H1 (cell line): ENCODE results near the gene MRPS25. TPM values are rescaled to one million over a fixed set of nuclear protein-coding genes. Genes with fewer than 3 reads are reported as not detected.

Experiments used
- CHD1 ChIP-seq: IDR thresholded peaks from 2 replicates; pipeline ENCODE4 v1.6.1; 2012; ENCODE audit warnings: low read depth, low read length, improper control_type of control experiment
- CTBP2 ChIP-seq: IDR thresholded peaks from 2 replicates; pipeline ENCODE4 v1.7.0; 2011; ENCODE audit warnings: borderline replicate concordance, mild to moderate bottlenecking, moderate library complexity, mixed read lengths, low read length; ENCODE audit not compliant: insufficient read depth, insufficient read length
- GABPA ChIP-seq: IDR thresholded peaks from 2 replicates; pipeline ENCODE4 v1.6.1; 2011; ENCODE audit warnings: mild to moderate bottlenecking, low read length, moderate library complexity, borderline replicate concordance; ENCODE audit not compliant: insufficient read depth
- SIRT6 ChIP-seq: IDR thresholded peaks from one replicate; pipeline ENCODE4 v1.7.1; 2012; ENCODE audit warnings: low read length, inconsistent platforms
- polyA plus RNA-seq, 7 experiments: library from polyadenylated mRNA; depleted of rRNA in 3 of 7; stranded (reverse) in 5 of 7; unstranded in 2 of 7; fragments of >200 nt in 5 of 7; fragments of 200-250 nt in 2 of 7; gene quantifications; 1 replicate in 5 of 7; 2 replicates in 1 of 7; 4 replicates in 1 of 7; pipeline versions ENCODE4 v1.2.1 to v1.2.3, GENCODE V29; 2011 to 2013; ENCODE audit warnings: missing spikeins in 2 of 7, mixed read lengths in 2 of 7
- total RNA-seq: library from RNA; stranded (reverse); fragmentation: NEBNext Ultra II Directional; extraction: Animal tissue kit (Norgen Biotek cat#: 25700); gene quantifications from 2 replicates; pipeline ENCODE4 v1.2.1, GENCODE V29; 2021

Gene MRPS25
- total and polyA plus RNA-seq, 2 of the 8 experiments (the other 6 are each of a cell fraction or from before 2014, with no cell fraction given), result 23.0 to 56.5 TPM

- TF ChIP-seq CHD1 (no peak), GABPA (no peak), CTBP2 (no peak), SIRT6 (no peak)
Measured at GRCh38 chr3:15071699-15072098, 6.6 kb upstream of the MRPS25 start (continued).
